Panc1 (cell line): ENCODE measurements around the gene NELFB. TPM values are rescaled to one million over a fixed set of nuclear protein-coding genes. Genes with fewer than 3 reads are reported as not detected.

ENCODE experiments used
- ATAC-seq: fragments of 200-7000 bp; cut with Tn5 transposase; 2 replicates; pipeline ENCODE4 v1.9.1; 2020; ENCODE audit warnings: mild to moderate bottlenecking, moderate library complexity
- BruUV-seq: library from RNA; stranded (reverse); fragments of 400-500 nt; replicated peaks from 2 replicates; lab custom pipeline; 2021; lab: Mats Ljungman, UMichigan
- CTCF ChIA-PET: fragments of 300-600 bp; sonication (Branson Sonifier 250); formaldehyde crosslinking; loops from one replicate; lab custom pipeline; 2022; ENCODE audit warnings: antibody characterized with exemption; lab: Charles Lee
- POLR2A ChIA-PET: fragments of 300-600 bp; sonication (Branson Sonifier 250); formaldehyde crosslinking; loops from one replicate; lab custom pipeline; 2022; ENCODE audit warnings: antibody characterized with exemption; lab: Charles Lee
- DNase-seq: peaks from one replicate; pipeline ENCODE4 v3.0.0-alpha.2; 2010; ENCODE audit warnings: low read depth, low spot score
- H3K27ac ChIP-seq: 2 replicates; pipeline ENCODE4 v1.5.1; 2011; ENCODE audit warnings: mild to moderate bottlenecking, low read length, inconsistent platforms
- H3K27me3 ChIP-seq: fragments of 200-500 bp; sonication (Bioruptor generic); 2 replicates; pipeline ENCODE4 v1.6.0; 2014; ENCODE audit warnings: low read length, inconsistent platforms; ENCODE audit not compliant: control insufficient read depth, insufficient read depth
- H3K36me3 ChIP-seq: fragments of 200-500 bp; sonication (Bioruptor generic); 2 replicates; pipeline ENCODE4 v1.5.1; 2014; ENCODE audit warnings: inconsistent platforms, mild to moderate bottlenecking, low read length, moderate library complexity; ENCODE audit not compliant: control insufficient read depth, insufficient read depth
- H3K4me1 ChIP-seq: 2 replicates; pipeline ENCODE4 v1.5.1; 2011; ENCODE audit warnings: inconsistent platforms, mild to moderate bottlenecking, low read length, moderate library complexity; ENCODE audit not compliant: control insufficient read depth, insufficient read depth
- H3K4me3 ChIP-seq, 2 experiments: 2 replicates each; pipeline ENCODE4 v1.5.1; 2011 to 2012; ENCODE audit warnings: low read depth in 2 of 2, low read length in 2 of 2, mild to moderate bottlenecking in 2 of 2, inconsistent platforms in 1 of 2, moderate library complexity in 1 of 2
- H3K9me3 ChIP-seq: fragments of 200-500 bp; sonication (Bioruptor generic); 2 replicates; pipeline ENCODE4 v1.5.1; 2014; ENCODE audit warnings: low read depth, mild to moderate bottlenecking, inconsistent platforms, low read length, moderate library complexity; ENCODE audit not compliant: control insufficient read depth, insufficient read depth
- POLR2AphosphoS5 ChIP-seq: IDR thresholded peaks from 2 replicates; pipeline ENCODE4 v1.6.1; 2012; ENCODE audit warnings: mild to moderate bottlenecking, low read depth, low read length, moderate library complexity
- REST ChIP-seq, 2 experiments: IDR thresholded peaks; 2 replicates each; pipeline ENCODE4 v1.6.1; 2011 to 2012; ENCODE audit warnings: low read depth in 2 of 2, control low read depth in 1 of 2, low read length in 1 of 2, mild to moderate bottlenecking in 1 of 2, moderate library complexity in 1 of 2; ENCODE audit not compliant: insufficient read depth in 1 of 2
- SIN3A ChIP-seq: IDR thresholded peaks from 2 replicates; pipeline ENCODE4 v1.6.1; 2012; ENCODE audit warnings: low read depth, mild to moderate bottlenecking, low read length, moderate library complexity, borderline replicate concordance; ENCODE audit not compliant: insufficient read depth
- TCF7L2 ChIP-seq: IDR thresholded peaks from 2 replicates; pipeline ENCODE4 v1.6.1; 2011; ENCODE audit warnings: mild to moderate bottlenecking, low read depth, low read length, inconsistent platforms
- in situ Hi-C: cut with HindIII; loops from 2 replicates; pipeline ENCODE4 v1.10.0; 2016; ENCODE audit warnings: low sequenced_read_pairs, low pct_unique_long_range_greater_than_20kb
- intact Hi-C: fragments of 100-400 bp; cut with micrococcal nuclease; formaldehyde crosslinking; loops from one replicate; pipeline ENCODE4 v1.10.0; 2022; ENCODE audit not compliant: unreplicated experiment
- total RNA-seq: library from RNA; stranded (reverse); gene quantifications from one replicate; pipeline ENCODE4 v1.2.1, GENCODE V29; 2021; ENCODE audit not compliant: unreplicated experiment
- TF ChIP-seq, protein P1 (sequence below): fragments of 450-650 bp; IDR thresholded peaks from 2 replicates; pipeline ENCODE4 v1.5.1; 2017; ENCODE audit warnings: mild to moderate bottlenecking

NELFB gene
- total RNA-seq, 1 experiment from 2014 or later: 62.4 TPM

DNA sequence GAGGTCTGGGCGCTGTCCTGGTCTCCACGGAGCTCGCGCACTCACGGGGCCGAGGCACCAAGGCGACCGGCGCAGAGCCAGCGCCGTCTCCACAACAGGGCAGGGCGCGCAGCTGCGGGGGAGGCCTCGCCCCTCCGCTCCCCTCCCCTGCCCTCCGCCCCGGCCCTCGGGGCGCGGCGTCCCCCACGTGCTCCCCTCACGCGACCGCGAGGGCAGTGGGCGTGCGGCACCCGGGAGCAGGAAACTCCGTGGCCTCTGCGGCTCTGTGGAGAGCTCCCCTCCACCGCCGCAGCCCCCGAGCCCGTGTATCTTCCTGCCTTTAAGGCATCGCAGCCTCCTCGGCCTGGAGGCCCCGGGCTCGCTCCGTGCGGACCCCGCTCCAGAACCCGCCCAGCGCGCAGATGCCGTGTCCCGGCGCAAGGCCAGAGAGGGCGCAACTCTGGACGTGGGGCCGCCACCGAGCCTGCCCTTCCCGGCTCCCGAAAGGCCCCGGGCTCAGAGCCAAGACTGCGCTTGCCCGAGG, 14.7 kb upstream of the NELFB start:
- in situ Hi-C loops: no loop called here
- H3K27me3 ChIP-seq: no peaks in the 10 kb centered on the region
- H3K36me3 ChIP-seq: peaks cover 4% of the 10 kb centered on the region
- intact Hi-C loops: no loop called here
- no peaks in the 10 kb centered on the region for H3K9me3 ChIP-seq
- CTCF ChIA-PET: no interaction called here
- peak; percentile 23 for ATAC-seq
- TF ChIP-seq, protein P1, sequence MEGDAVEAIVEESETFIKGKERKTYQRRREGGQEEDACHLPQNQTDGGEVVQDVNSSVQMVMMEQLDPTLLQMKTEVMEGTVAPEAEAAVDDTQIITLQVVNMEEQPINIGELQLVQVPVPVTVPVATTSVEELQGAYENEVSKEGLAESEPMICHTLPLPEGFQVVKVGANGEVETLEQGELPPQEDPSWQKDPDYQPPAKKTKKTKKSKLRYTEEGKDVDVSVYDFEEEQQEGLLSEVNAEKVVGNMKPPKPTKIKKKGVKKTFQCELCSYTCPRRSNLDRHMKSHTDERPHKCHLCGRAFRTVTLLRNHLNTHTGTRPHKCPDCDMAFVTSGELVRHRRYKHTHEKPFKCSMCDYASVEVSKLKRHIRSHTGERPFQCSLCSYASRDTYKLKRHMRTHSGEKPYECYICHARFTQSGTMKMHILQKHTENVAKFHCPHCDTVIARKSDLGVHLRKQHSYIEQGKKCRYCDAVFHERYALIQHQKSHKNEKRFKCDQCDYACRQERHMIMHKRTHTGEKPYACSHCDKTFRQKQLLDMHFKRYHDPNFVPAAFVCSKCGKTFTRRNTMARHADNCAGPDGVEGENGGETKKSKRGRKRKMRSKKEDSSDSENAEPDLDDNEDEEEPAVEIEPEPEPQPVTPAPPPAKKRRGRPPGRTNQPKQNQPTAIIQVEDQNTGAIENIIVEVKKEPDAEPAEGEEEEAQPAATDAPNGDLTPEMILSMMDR: no peak
- TF ChIP-seq SIN3A: 0 out of 2 replicates have a peak, but pooled peaks have one; percentile 35
- DNase-seq: no peak
- H3K4me3 ChIP-seq: peak overlapping the region; percentile 59 to 66
- BruUV-seq: no TSS peak
- peaks cover 43% of the 10 kb centered on the region for H3K4me1 ChIP-seq
- POLR2A ChIA-PET: interaction anchor here (0.6 kb wide), 4 partner anchors 14 to 90 kb away, joined by 3 to 5 read pairs (median 4); no protein-coding TSS in a partner anchor
- peak overlapping the region; percentile 90 for H3K27ac ChIP-seq

DNA sequence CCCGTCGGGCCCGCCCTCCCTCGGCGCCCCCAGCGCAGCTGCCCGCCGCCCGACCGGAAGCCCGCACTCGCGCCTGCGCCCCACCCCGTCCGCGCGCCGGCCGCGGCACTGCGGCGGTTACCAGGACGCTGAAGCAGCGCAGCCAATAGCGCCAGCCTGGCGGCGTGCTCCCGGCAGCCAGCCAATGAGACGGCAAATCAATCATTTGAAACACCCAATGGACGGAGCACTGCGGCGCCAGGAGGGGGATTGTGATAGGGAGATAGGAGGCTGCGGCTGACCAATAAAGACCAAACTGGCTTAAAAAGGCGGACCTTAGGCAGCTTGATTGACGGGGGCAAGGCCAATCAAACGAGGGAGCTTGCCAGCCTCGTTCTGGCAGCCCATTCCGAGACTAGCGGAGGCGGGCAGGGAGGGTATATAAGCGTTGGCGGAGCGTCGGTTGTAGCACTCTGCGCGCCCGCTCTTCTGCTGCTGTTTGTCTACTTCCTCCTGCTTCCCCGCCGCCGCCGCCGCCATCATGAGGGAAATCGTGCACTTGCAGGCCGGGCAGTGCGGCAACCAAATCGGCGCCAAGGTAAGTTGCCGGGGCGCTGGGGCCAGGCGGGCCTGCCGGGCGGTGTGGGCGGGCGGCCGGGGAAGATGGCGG, 14.2 kb upstream of the NELFB start, which contains the start of gene TUBB4B:
TSS of gene TUBB4B (plus strand) at position 447 of the 649 bp plus-strand sequence. CDS start at position 521, 74 bp downstream.
- POLR2A ChIA-PET: interaction anchor here (0.6 kb wide), 4 partner anchors 13 to 90 kb away, joined by 3 to 5 read pairs (median 4); no protein-coding TSS in a partner anchor
- Histone ChIP-seq H3K4me3 (peak within 1 kb of the TSS; percentile 59 to 70), H3K36me3 (peaks cover 4% of the 10 kb centered on the region), H3K9me3 (no peaks in the 10 kb centered on the region), H3K27me3 (no peaks in the 10 kb centered on the region), H3K4me1 (peaks cover 43% of the 10 kb centered on the region), H3K27ac (peak within 1 kb of the TSS; percentile 90)
- ATAC-seq (peak; percentile 75), DNase-seq (peak; percentile 96)
- BruUV-seq: no TSS peak
- TF ChIP-seq SIN3A: peak; percentile 86; the same call in 1 of the 2 replicates
- TF ChIP-seq TCF7L2: 0 out of 2 replicates have a peak, but pooled peaks have one; percentile 38
- TF ChIP-seq, protein P1: no peak
- TF ChIP-seq POLR2AphosphoS5: peak; percentile 99
- 0 out of 4 replicates have a peak, but pooled peaks of 1 of the 2 experiments have one; percentile 3 for TF ChIP-seq REST (IDR thresholded peaks at IDR 0.05; ENCODE audit: insufficient read depth in 1 of 2, low read depth in 2 of 2, low read length in 1 of 2)
- in situ Hi-C loops (no loop called here), intact Hi-C loops (no loop called here)
- CTCF ChIA-PET: no interaction called here
